IMR-90 (cell line): ENCODE results near the gene CTSH. TPM values are rescaled to one million over a fixed set of nuclear protein-coding genes. Genes with fewer than 3 reads are reported as not detected.

ENCODE experiments used
- ATAC-seq: fragments of 200-7000 bp; cut with Tn5 transposase; 2 replicates; pipeline ENCODE4 v1.9.1; 2020; ENCODE audit warnings: low read depth, mild to moderate bottlenecking, moderate library complexity
- BruUV-seq: library from RNA; stranded (reverse); fragments of 400-500 nt; replicated peaks from 2 replicates; lab custom pipeline; 2021; lab: Mats Ljungman, UMichigan
- CTCF ChIA-PET: fragments of 300-600 bp; formaldehyde crosslinking; extraction: SDS; loops from one replicate; lab custom pipeline; 2021; ENCODE audit warnings: antibody characterized with exemption; lab: Yijun Ruan, JAX
- POLR2A ChIA-PET: fragments of 300-600 bp; sonication (Branson Sonifier 250); formaldehyde crosslinking; loops from one replicate; lab custom pipeline; 2022; ENCODE audit warnings: antibody characterized with exemption; ENCODE audit not compliant: unreplicated experiment; lab: Charles Lee
- DNase-seq: peaks from one replicate; pipeline ENCODE4 v3.0.0; 2013
- H2AFZ ChIP-seq: replicated peaks from 2 replicates; pipeline ENCODE3; 2013; ENCODE audit warnings: low read length, mild to moderate bottlenecking; ENCODE audit not compliant: poor library complexity
- H2AK5ac ChIP-seq: 2 replicates; pipeline ENCODE4 v1.6.1; 2013; ENCODE audit warnings: low read depth, low read length, inconsistent platforms
- H2AK9ac ChIP-seq: replicated peaks from 2 replicates; pipeline ENCODE3; 2013; ENCODE audit warnings: mild to moderate bottlenecking, low read depth, low read length, moderate library complexity; ENCODE audit not compliant: poor library complexity
- H2BK120ac ChIP-seq: 2 replicates; pipeline ENCODE4 v1.6.1; 2013; ENCODE audit warnings: low read depth, low read length, inconsistent platforms
- H2BK15ac ChIP-seq: 3 replicates; pipeline ENCODE4 v1.6.1; 2013; ENCODE audit warnings: low read depth, low read length, inconsistent platforms
- H2BK20ac ChIP-seq: 2 replicates; pipeline ENCODE4 v1.6.1; 2013; ENCODE audit warnings: low read depth, mild to moderate bottlenecking, inconsistent platforms, low read length, moderate library complexity
- H2BK5ac ChIP-seq: 2 replicates; pipeline ENCODE4 v1.6.1; 2013; ENCODE audit warnings: mild to moderate bottlenecking, low read depth, low read length, inconsistent platforms; ENCODE audit not compliant: poor library complexity, severe bottlenecking
- H3K14ac ChIP-seq: replicated peaks from 2 replicates; pipeline ENCODE4 v1.6.1; 2013; ENCODE audit warnings: low read depth, low read length, inconsistent platforms
- H3K18ac ChIP-seq: 2 replicates; pipeline ENCODE4 v1.6.1; 2013; ENCODE audit warnings: low read depth, low read length, control low read depth
- H3K23ac ChIP-seq: 2 replicates; pipeline ENCODE4 v1.6.1; 2013; ENCODE audit warnings: low read depth, low read length, inconsistent platforms
- H3K27ac ChIP-seq: 2 replicates; pipeline ENCODE4 v1.5.1; 2013; ENCODE audit warnings: mild to moderate bottlenecking, control low read depth, low read length; ENCODE audit not compliant: insufficient read depth
- H3K27me3 ChIP-seq: 2 replicates; pipeline ENCODE4 v1.6.1; 2013; ENCODE audit warnings: low read length; ENCODE audit not compliant: control insufficient read depth, insufficient read depth
- H3K36me3 ChIP-seq: 2 replicates; pipeline ENCODE4 v1.6.1; 2013; ENCODE audit warnings: low read length, mixed read lengths; ENCODE audit not compliant: control insufficient read depth, insufficient read depth
- H3K4ac ChIP-seq: 2 replicates; pipeline ENCODE4 v1.6.1; 2013; ENCODE audit warnings: low read depth, low read length, inconsistent platforms
- H3K4me1 ChIP-seq: 2 replicates; pipeline ENCODE4 v1.6.1; 2013; ENCODE audit warnings: low read length, mixed read lengths; ENCODE audit not compliant: control insufficient read depth, insufficient read depth
- H3K4me2 ChIP-seq: 2 replicates; pipeline ENCODE4 v1.6.1; 2013; ENCODE audit warnings: low read depth, mild to moderate bottlenecking, control low read depth, low read length, moderate library complexity
- H3K4me3 ChIP-seq: 2 replicates; pipeline ENCODE4 v1.5.1; 2013; ENCODE audit warnings: low read depth, mild to moderate bottlenecking, control low read depth, low read length, moderate library complexity; ENCODE audit not compliant: insufficient read depth
- H3K56ac ChIP-seq: 2 replicates; pipeline ENCODE4 v1.6.1; 2013; ENCODE audit warnings: low read length, inconsistent platforms; ENCODE audit not compliant: insufficient read depth; ENCODE audit errors: extremely low read depth
- H3K79me1 ChIP-seq, 2 experiments: 2 replicates each; pipeline ENCODE4 v1.6.1; 2013; ENCODE audit warnings: low read length in 2 of 2, inconsistent platforms in 1 of 2, low read depth in 1 of 2
- H3K9ac ChIP-seq: 2 replicates; pipeline ENCODE4 v1.6.1; 2013; ENCODE audit warnings: low read depth, low read length, control low read depth
- H3K9me1 ChIP-seq: 2 replicates; pipeline ENCODE4 v1.6.1; 2013; ENCODE audit warnings: low read length, inconsistent platforms; ENCODE audit not compliant: insufficient read depth
- H3K9me3 ChIP-seq: 2 replicates; pipeline ENCODE4 v1.6.1; 2013; ENCODE audit warnings: low read length; ENCODE audit not compliant: control insufficient read depth, insufficient read depth
- H4K20me1 ChIP-seq: 2 replicates; pipeline ENCODE4 v1.6.1; 2013; ENCODE audit warnings: low read length, inconsistent platforms; ENCODE audit not compliant: insufficient read depth
- H4K5ac ChIP-seq: 2 replicates; pipeline ENCODE4 v1.6.1; 2013; ENCODE audit warnings: mild to moderate bottlenecking, low read depth, low read length, control low read depth
- H4K8ac ChIP-seq, 2 experiments: 2 replicates each; pipeline ENCODE4 v1.6.1; 2013; ENCODE audit warnings: low read depth in 2 of 2, low read length in 2 of 2, control low read depth in 1 of 2, inconsistent platforms in 1 of 2
- H4K91ac ChIP-seq: 2 replicates; pipeline ENCODE4 v1.6.1; 2013; ENCODE audit warnings: low read depth, low read length, inconsistent platforms; ENCODE audit not compliant: insufficient read depth
- BHLHE40 ChIP-seq: fragments of 150-350 bp; IDR thresholded peaks from 2 replicates; pipeline ENCODE4 v1.6.1; 2016; ENCODE audit warnings: mild to moderate bottlenecking, low read depth, low read length
- CEBPB ChIP-seq: IDR thresholded peaks from 2 replicates; pipeline ENCODE4 v1.6.1; 2012; ENCODE audit warnings: low read depth, low read length, improper control_type of control experiment
- CHD1 ChIP-seq: IDR thresholded peaks from 2 replicates; pipeline ENCODE4 v1.6.1; 2012; ENCODE audit warnings: low read depth, low read length, improper control_type of control experiment
- ELK1 ChIP-seq: fragments of 150-350 bp; IDR thresholded peaks from 2 replicates; pipeline ENCODE4 v1.6.1; 2016; ENCODE audit warnings: low read depth, mild to moderate bottlenecking, low read length, moderate library complexity, borderline replicate concordance
- FOS ChIP-seq: fragments of 150-350 bp; IDR thresholded peaks from 2 replicates; pipeline ENCODE4 v1.6.1; 2016; ENCODE audit warnings: low read depth, low read length
- MAZ ChIP-seq: IDR thresholded peaks from 2 replicates; pipeline ENCODE4 v1.6.1; 2012; ENCODE audit warnings: low read depth, mild to moderate bottlenecking, low read length, improper control_type of control experiment, moderate library complexity, borderline replicate concordance
- MXI1 ChIP-seq: IDR thresholded peaks from 2 replicates; pipeline ENCODE4 v1.6.1; 2012; ENCODE audit warnings: low read depth, mild to moderate bottlenecking, low read length, moderate library complexity, borderline replicate concordance
- NFE2L2 ChIP-seq: fragments of 150-350 bp; IDR thresholded peaks from 2 replicates; pipeline ENCODE4 v1.6.1; 2016; ENCODE audit warnings: low read depth, mild to moderate bottlenecking, low read length
- RFX5 ChIP-seq: IDR thresholded peaks from 2 replicates; pipeline ENCODE4 v1.8.0; 2012; ENCODE audit warnings: low read depth, mild to moderate bottlenecking, low read length, moderate library complexity
- USF2 ChIP-seq: fragments of 150-350 bp; IDR thresholded peaks from 2 replicates; pipeline ENCODE4 v1.6.1; 2017; ENCODE audit warnings: mild to moderate bottlenecking, antibody characterized with exemption, low read length, low read depth
- WGBS, 2 experiments: methylation state at CpG; one replicate each; pipeline versions ENCODE4 v1.1.5 to v1.1.7; 2013; ENCODE audit warnings: missing lambda C conversion rate in 2 of 2; ENCODE audit not compliant: insufficient read length in 1 of 2; ENCODE audit errors: extremely low coverage in 2 of 2; 5-methylcytosine and 5-hydroxymethylcytosine counted together
- dilution Hi-C: fragments of 300-500 bp; cut with HindIII; formaldehyde crosslinking; loops from one replicate; pipeline ENCODE4 v1.14.3; 2018; ENCODE audit warnings: low sequenced_read_pairs; ENCODE audit not compliant: unreplicated experiment
- in situ Hi-C: fragments of 300-500 bp; cut with MboI; formaldehyde crosslinking; loops from 3 replicates; pipeline ENCODE4 v1.14.3; 2019; ENCODE audit warnings: low sequenced_read_pairs, inconsistent platforms, mixed read lengths
- intact Hi-C: fragments of 100-400 bp; cut with micrococcal nuclease; formaldehyde crosslinking; loops from 2 replicates; pipeline ENCODE4 v1.10.0; 2022
- polyA plus RNA-seq, 3 experiments: library from polyadenylated mRNA; depleted of rRNA; stranded (reverse); fragments of >200 nt; gene quantifications; 2 replicates each; pipeline ENCODE4 v1.2.3, GENCODE V29; 2012; ENCODE audit warnings: low replicate concordance in 1 of 3
- total RNA-seq: library from RNA; depleted of rRNA; stranded (reverse); fragments of >200 nt; gene quantifications from 2 replicates; pipeline ENCODE4 v1.2.3, GENCODE V29; 2012
- TF ChIP-seq, protein P1 (sequence below): conservative IDR thresholded peaks from 2 replicates; pipeline ENCODE4 v1.5.1; 2012; ENCODE audit warnings: mild to moderate bottlenecking, low read depth, low read length, improper control_type of control experiment

The CTSH gene
- total and polyA plus RNA-seq, 2 of the 4 experiments (the other 2 are of a cell fraction) = 11.7 to 13.9 TPM

- TF ChIP-seq MXI1 (no peak), CHD1 (no peak), FOS (no peak)
Measured at GRCh38 chr15:78950902-78951840, 6.3 kb upstream of the CTSH start (continued).

GRCh38 chr15:78950343-78950742 lies 5.5 kb upstream of the CTSH start:
- Histone ChIP-seq H3K9ac (no peak overlapping the region), H3K23ac (no peak overlapping the region), H2AK9ac (no peak overlapping the region), H3K56ac (no peak overlapping the region), H2BK5ac (no peak overlapping the region), H3K4ac (no peak overlapping the region), H3K9me1 (peaks cover 8% of the 10 kb centered on the region; the same call in 1 of the 2 replicates), H3K4me2 (no peak overlapping the region), H2BK120ac (no peak overlapping the region), H3K14ac (no peak overlapping the region), H4K20me1 (no peaks in the 10 kb centered on the region), H3K4me1 (no peaks in the 10 kb centered on the region; the same call in 1 of the 2 replicates), H4K5ac (no peak overlapping the region), H3K27me3 (peaks cover 19% of the 10 kb centered on the region), H3K36me3 (no peaks in the 10 kb centered on the region), H2BK15ac (no peak overlapping the region), H2AK5ac (no peak overlapping the region), H4K91ac (no peak overlapping the region), H2BK20ac (no peak overlapping the region), H3K4me3 (no peak overlapping the region), H3K9me3 (no peaks in the 10 kb centered on the region), H2AFZ (no peak overlapping the region), H4K8ac (no peak overlapping the region), H3K18ac (no peak overlapping the region), H3K27ac (no peak overlapping the region), H3K79me1 (no peaks in the 10 kb centered on the region)
- BruUV-seq = no TSS peak
- ChIA-PET POLR2A (no interaction called here), CTCF (interaction anchor here (0.7 to 1.5 kb wide), 4 partner anchors 11 to 55 kb away, joined by 3 to 7 read pairs (median 3); no protein-coding TSS in a partner anchor)
- DNase-seq (no peak), ATAC-seq (no peak)
- intact Hi-C loops = no loop called here
- in situ Hi-C loops = no loop called here
- 84% methylated on average over 4 of the region's 9 CpGs; no CpG with 5 or more reads in 1 of the 2 experiments for WGBS, 2 experiments
- dilution Hi-C loops = no loop called here
- TF ChIP-seq MAZ (no peak), BHLHE40 (no peak), RFX5 (no peak), USF2 (no peak), CHD1 (no peak), ELK1 (no peak), CEBPB (no peak), NFE2L2 (no peak), MXI1 (no peak)
- TF ChIP-seq, protein P1, sequence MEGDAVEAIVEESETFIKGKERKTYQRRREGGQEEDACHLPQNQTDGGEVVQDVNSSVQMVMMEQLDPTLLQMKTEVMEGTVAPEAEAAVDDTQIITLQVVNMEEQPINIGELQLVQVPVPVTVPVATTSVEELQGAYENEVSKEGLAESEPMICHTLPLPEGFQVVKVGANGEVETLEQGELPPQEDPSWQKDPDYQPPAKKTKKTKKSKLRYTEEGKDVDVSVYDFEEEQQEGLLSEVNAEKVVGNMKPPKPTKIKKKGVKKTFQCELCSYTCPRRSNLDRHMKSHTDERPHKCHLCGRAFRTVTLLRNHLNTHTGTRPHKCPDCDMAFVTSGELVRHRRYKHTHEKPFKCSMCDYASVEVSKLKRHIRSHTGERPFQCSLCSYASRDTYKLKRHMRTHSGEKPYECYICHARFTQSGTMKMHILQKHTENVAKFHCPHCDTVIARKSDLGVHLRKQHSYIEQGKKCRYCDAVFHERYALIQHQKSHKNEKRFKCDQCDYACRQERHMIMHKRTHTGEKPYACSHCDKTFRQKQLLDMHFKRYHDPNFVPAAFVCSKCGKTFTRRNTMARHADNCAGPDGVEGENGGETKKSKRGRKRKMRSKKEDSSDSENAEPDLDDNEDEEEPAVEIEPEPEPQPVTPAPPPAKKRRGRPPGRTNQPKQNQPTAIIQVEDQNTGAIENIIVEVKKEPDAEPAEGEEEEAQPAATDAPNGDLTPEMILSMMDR = no peak
